ENCODE measurements around the gene ENTR1.

DNA sequence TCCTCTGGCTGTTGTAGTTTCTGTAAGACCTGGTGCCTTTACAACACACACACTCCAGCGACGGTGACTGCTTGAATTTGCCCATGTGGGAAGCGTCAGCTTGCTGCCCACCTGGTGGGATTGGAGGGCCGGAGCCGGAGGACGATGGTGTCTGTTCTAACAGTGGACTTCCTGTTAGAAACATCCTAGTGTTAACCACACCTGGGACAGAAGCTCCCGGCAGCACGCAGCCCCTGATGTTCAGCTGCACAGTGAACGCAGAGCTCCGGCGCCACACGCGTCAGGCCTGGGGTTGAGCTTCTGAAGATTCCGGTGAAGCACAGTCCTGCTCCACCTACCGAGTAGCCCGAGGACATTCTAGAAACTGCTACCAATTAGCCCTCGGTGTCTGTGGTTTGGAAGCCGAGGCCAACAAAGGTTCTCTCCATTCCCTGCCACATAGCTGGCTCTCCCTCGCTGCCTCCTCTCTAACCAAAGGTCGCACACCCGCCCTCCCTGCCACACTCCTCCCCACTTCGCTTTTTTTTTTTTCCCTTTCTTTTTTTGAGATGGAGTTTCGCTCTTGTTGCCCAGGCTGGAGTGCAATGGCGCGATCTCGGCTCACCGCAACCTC, 14.4 kb upstream of the ENTR1 start:
- TF ChIP-seq, protein P1, sequence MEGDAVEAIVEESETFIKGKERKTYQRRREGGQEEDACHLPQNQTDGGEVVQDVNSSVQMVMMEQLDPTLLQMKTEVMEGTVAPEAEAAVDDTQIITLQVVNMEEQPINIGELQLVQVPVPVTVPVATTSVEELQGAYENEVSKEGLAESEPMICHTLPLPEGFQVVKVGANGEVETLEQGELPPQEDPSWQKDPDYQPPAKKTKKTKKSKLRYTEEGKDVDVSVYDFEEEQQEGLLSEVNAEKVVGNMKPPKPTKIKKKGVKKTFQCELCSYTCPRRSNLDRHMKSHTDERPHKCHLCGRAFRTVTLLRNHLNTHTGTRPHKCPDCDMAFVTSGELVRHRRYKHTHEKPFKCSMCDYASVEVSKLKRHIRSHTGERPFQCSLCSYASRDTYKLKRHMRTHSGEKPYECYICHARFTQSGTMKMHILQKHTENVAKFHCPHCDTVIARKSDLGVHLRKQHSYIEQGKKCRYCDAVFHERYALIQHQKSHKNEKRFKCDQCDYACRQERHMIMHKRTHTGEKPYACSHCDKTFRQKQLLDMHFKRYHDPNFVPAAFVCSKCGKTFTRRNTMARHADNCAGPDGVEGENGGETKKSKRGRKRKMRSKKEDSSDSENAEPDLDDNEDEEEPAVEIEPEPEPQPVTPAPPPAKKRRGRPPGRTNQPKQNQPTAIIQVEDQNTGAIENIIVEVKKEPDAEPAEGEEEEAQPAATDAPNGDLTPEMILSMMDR (IDR thresholded peaks at IDR 0.05; ENCODE audit: low read length) = no peak
- TF ChIP-seq EZH2 (optimal IDR thresholded peaks at IDR 0.05; ENCODE audit: low read depth, low read length) = no peak
